Right atrium auricular region (tissue), 2 donors: ENCODE data around the gene RAD51B. TPM values are rescaled to one million over a fixed set of nuclear protein-coding genes. Genes with fewer than 3 reads are reported as not detected.

Experiments
- DNase-seq: peaks from one replicate; pipeline ENCODE4 v3.0.0-alpha.2; 2019; ENCODE audit warnings: low spot score
- H3K27ac ChIP-seq, 2 donors: fragments of 200-600 bp; sonication (generic); 1 replicate in 1 of 2; 2 replicates in 1 of 2; pipeline ENCODE4 v1.5.1; 2016 to 2019
- H3K27me3 ChIP-seq, 2 donors: fragments of 200-600 bp; sonication (generic); one replicate each; pipeline versions ENCODE4 v1.5.1 to v1.6.0; 2017 to 2019
- H3K36me3 ChIP-seq: fragments of 200-600 bp; sonication (generic); one replicate; pipeline ENCODE4 v1.5.1; 2016
- H3K4me1 ChIP-seq, 2 donors: fragments of 200-600 bp; sonication (generic); one replicate each; pipeline versions ENCODE4 v1.5.1 to v1.6.0; 2017 to 2019
- H3K4me3 ChIP-seq, 2 donors: fragments of 200-600 bp; sonication (generic); 1 replicate in 1 of 2; 2 replicates in 1 of 2; pipeline ENCODE4 v1.5.1; 2017 to 2019; ENCODE audit warnings: mild to moderate bottlenecking in 1 of 2, moderate library complexity in 1 of 2
- H3K9me3 ChIP-seq, 2 donors: fragments of 200-600 bp; sonication (generic); one replicate each; pipeline ENCODE4 v1.5.1; 2019
- total RNA-seq, 2 donors: library from RNA; depleted of rRNA; stranded (reverse); fragments of >200 nt; gene quantifications; one replicate each; pipeline ENCODE4 v1.1.0, GENCODE V29; 2016
- TF ChIP-seq, protein P1 (sequence below), 2 donors: fragments of 200-600 bp; sonication (generic); IDR thresholded peaks; one replicate each; pipeline ENCODE4 v1.5.1; 2019; ENCODE audit warnings: antibody characterized with exemption in 2 of 2

The RAD51B gene
- total RNA-seq, 2 donors from 2014 or later, result 1.2 to 1.5 TPM

DNA sequence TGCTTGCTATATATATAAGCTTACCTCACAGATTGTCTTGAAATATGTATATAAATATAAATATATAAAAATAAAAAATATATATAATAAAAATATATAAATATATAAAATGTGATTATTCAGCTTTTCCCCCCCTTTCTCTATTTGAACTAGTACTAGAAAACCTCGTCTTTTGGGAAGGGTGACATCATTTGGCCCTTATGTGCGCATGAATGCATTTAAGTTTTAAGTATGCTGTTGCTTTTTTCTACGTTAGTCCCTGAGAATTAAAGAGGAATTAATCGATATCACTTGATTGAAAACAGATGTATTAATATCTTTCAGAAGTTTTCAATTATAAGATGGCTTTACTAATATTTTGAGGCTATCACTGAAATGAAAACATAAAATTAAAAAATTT is 69.9 kb downstream of the RAD51B start:
- DNase-seq, result no peak
- no peaks in the 10 kb centered on the region for H3K9me3 ChIP-seq
- no peaks in the 10 kb centered on the region for H3K4me1 ChIP-seq
- H3K27me3 ChIP-seq, result no peaks in the 10 kb centered on the region
- H3K4me3 ChIP-seq, result no peak overlapping the region
- no peak overlapping the region for H3K27ac ChIP-seq
- no peaks in the 10 kb centered on the region for H3K36me3 ChIP-seq
- TF ChIP-seq, protein P1, sequence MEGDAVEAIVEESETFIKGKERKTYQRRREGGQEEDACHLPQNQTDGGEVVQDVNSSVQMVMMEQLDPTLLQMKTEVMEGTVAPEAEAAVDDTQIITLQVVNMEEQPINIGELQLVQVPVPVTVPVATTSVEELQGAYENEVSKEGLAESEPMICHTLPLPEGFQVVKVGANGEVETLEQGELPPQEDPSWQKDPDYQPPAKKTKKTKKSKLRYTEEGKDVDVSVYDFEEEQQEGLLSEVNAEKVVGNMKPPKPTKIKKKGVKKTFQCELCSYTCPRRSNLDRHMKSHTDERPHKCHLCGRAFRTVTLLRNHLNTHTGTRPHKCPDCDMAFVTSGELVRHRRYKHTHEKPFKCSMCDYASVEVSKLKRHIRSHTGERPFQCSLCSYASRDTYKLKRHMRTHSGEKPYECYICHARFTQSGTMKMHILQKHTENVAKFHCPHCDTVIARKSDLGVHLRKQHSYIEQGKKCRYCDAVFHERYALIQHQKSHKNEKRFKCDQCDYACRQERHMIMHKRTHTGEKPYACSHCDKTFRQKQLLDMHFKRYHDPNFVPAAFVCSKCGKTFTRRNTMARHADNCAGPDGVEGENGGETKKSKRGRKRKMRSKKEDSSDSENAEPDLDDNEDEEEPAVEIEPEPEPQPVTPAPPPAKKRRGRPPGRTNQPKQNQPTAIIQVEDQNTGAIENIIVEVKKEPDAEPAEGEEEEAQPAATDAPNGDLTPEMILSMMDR (IDR thresholded peaks at IDR 0.05), result no peak

DNA sequence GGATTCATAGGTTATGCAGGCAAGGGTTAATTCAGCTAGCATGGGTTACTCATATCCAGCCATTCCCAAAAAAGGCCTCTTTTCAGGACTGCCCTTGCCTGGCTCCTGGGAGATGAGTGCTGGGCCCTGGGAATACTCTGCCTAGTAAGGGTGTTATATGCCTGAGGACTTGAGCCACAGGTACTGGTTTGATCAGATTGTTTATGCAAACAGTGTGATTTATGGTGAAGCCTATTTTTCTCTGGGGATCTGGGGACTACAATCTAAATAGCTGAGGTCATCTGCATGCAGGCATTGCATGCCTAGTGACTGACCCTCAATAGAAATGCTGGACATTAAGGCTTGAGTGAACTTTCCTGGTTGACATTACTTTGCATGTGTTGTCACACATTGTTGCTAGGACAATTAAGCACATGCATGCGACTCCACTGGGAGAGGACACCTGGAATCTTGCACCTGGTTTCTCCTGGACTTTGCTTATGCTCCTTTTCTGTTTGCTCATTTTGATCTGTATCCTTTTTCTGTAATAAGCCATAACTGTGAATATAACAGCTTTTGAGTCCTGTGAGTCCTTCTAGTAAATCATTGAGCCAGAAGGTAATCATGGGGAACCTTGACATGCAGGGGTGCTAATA is 73.0 kb downstream of the RAD51B start:
- Histone ChIP-seq H3K4me1 (no peaks in the 10 kb centered on the region), H3K27ac (no peak overlapping the region), H3K9me3 (no peaks in the 10 kb centered on the region), H3K4me3 (no peak overlapping the region), H3K27me3 (no peaks in the 10 kb centered on the region), H3K36me3 (no peaks in the 10 kb centered on the region)
- no peak for DNase-seq
- TF ChIP-seq, protein P1 (IDR thresholded peaks at IDR 0.05), result no peak

DNA sequence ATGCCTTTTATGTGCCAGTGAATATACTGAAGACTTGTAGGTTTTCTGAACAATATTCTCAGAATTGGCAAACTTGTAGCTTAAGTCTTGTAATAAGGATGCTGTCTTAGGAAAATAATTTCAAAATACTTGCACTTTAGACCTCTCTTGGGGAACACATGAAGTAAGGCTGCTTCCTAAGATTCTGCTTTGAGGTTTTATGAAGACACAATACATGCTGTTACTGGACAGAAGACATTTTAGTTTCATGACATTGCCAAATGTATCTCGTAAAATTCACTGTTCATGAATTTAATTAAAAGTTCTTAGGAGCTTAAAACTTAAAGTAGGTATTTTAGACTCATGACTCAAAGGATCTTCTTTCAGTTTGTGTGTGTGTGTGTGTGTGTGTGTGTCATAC is 80.7 kb downstream of the RAD51B start:
- Histone ChIP-seq H3K36me3 (no peaks in the 10 kb centered on the region), H3K27ac (no peak overlapping the region), H3K4me1 (no peaks in the 10 kb centered on the region), H3K27me3 (no peaks in the 10 kb centered on the region), H3K9me3 (peaks cover 0 to 12% of the 10 kb centered on the region in 2 donors), H3K4me3 (no peak overlapping the region)
- TF ChIP-seq, protein P1 (IDR thresholded peaks at IDR 0.05), result no peak
- no peak for DNase-seq

DNA sequence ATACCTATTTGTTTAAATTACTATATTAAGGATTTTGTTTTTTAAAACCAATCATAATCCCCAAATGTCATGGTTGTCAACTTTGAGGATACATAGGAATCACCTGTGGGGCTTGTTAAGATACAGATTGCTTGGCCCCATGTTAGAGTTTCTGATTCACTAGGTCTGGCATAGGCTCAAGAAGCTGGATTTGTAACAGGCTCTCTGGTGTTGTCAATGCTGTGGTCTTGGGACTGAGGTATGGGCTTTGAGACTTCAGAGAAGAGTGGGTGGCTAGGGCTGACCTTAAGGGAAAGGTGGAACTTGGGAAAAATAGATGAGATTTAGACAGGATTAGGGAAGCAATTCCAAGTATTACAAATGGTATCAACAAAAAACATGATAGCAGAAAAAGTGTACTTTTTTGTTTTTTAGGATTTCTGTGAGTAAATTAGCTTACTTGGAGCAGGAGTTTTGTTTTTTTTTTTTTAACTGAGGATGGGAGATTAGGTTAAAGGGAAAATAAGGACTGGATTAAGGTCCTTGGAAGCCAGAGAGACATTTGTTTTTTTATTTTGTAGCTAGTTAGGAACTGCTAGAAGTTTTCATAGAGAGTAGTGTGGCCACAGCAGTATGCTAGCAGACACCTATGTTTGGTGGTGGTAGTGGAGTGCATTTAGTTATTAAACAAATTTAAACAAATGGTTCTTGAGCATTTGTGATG is 88.6 kb downstream of the RAD51B start:
- H3K4me1 ChIP-seq, result no peaks in the 10 kb centered on the region
- peaks cover 0 to 7% of the 10 kb centered on the region in 2 donors for H3K9me3 ChIP-seq
- H3K27ac ChIP-seq, result no peak overlapping the region
- no peaks in the 10 kb centered on the region for H3K36me3 ChIP-seq
- TF ChIP-seq, protein P1 (IDR thresholded peaks at IDR 0.05), result no peak
- DNase-seq, result no peak
- H3K4me3 ChIP-seq, result no peak overlapping the region
- H3K27me3 ChIP-seq, result no peaks in the 10 kb centered on the region

DNA sequence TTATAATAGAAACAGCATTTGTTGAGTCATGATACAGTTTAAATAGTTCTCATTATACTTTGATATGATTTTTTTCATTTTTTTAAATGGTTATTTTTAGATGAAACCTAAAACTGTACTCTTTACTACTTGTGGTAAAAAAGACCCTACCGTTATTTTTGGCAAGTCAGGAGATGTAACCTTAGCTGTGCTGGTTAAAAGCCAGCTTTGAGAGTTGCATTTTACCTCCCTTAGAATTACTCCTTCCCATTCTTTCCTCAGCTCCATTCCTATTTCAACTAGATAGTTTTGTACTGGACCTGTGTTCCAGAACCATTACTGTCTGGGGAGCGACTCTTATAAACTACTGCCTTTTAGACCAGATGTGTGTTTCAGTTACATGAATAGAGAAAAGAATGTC is 92.0 kb downstream of the RAD51B start:
- no peaks in the 10 kb centered on the region for H3K27me3 ChIP-seq
- no peak overlapping the region for H3K4me3 ChIP-seq
- no peak for DNase-seq
- TF ChIP-seq, protein P1 (IDR thresholded peaks at IDR 0.05), result no peak
- H3K36me3 ChIP-seq, result no peaks in the 10 kb centered on the region
- no peaks in the 10 kb centered on the region for H3K9me3 ChIP-seq
- H3K27ac ChIP-seq, result no peak overlapping the region
- H3K4me1 ChIP-seq, result no peaks in the 10 kb centered on the region
